ENCODE data around the gene DOCK6.
A peak's percentile ranks its signal among the peaks of the same experiment; 100 is the strongest.
"Not testable (repeated sequence)": the region's sequence is repeated elsewhere in the genome, so short reads cannot be mapped to it uniquely, and the experiment has no call there.

The DOCK6 gene

GRCh38 chr19:11168568-11168967, 93.8 kb downstream of the DOCK6 start:
- no peak for DNase-seq

- DNase-seq, result no peak
These were observed 95.8 kb downstream of the DOCK6 start for GRCh38 chr19:11166281-11167142.

GRCh38 chr19:11165486-11166030, 96.8 kb downstream of the DOCK6 start:
- no peak for DNase-seq

GRCh38 chr19:11164879-11165406, 97.4 kb downstream of the DOCK6 start:
- DNase-seq, result no peak

- no peak for DNase-seq
These were observed 98.0 kb downstream of the DOCK6 start for GRCh38 chr19:11164296-11164695.

- not testable (repeated sequence) for DNase-seq
These were observed 101.9 kb downstream of the DOCK6 start for GRCh38 chr19:11160440-11160768.

DNA sequence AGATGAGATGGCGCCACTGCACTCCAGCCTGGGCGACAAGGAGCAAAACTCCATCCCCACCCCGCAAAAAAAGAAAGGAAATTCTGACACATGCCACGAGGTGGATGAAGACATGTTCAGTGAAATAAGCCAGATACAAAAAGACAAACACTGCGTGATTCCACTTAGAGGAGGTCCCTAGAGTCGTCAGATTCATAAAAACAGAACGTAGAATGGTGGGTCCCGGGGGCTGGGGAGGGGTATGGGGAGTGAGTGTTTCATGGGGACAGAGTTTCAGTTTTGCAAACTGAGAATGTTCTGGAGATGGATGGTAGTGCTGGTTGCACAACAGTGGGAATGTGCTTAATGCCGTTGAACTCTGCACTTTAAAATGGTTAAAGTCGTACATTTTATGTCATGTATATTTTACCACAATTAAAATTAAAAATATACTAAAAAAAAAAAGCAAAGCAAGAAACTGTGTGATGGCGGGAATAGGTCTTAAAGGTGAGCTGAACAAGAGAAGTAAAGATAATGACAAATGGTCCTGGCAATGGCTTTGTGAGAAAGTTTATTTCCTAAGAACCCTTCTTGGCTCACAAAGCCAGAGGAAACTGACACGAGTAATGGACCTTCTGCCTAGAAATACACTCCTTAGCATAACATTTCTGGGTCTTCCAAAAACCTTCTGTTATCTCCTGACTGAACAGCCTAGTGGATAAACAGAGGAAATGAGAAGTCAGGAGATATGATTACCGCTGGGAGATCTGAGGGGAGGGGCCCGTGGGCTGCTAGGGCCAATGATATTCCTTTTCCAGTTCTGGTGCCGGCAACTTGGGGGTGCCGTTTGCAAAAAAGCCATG, 102.5 kb downstream of the DOCK6 start:
- DNase-seq, result no peak

- peak; percentile 82 to 85 for DNase-seq
These were observed 106.8 kb downstream of the DOCK6 start, which contains the start of gene SPC24 for GRCh38 chr19:11155373-11156120. SPC24 (minus strand) TSS chr19:11155782; CDS start chr19:11155776, 6 bp downstream.

GRCh38 chr19:11154683-11155047, 107.7 kb downstream of the DOCK6 start:
- DNase-seq, result no peak

DNA sequence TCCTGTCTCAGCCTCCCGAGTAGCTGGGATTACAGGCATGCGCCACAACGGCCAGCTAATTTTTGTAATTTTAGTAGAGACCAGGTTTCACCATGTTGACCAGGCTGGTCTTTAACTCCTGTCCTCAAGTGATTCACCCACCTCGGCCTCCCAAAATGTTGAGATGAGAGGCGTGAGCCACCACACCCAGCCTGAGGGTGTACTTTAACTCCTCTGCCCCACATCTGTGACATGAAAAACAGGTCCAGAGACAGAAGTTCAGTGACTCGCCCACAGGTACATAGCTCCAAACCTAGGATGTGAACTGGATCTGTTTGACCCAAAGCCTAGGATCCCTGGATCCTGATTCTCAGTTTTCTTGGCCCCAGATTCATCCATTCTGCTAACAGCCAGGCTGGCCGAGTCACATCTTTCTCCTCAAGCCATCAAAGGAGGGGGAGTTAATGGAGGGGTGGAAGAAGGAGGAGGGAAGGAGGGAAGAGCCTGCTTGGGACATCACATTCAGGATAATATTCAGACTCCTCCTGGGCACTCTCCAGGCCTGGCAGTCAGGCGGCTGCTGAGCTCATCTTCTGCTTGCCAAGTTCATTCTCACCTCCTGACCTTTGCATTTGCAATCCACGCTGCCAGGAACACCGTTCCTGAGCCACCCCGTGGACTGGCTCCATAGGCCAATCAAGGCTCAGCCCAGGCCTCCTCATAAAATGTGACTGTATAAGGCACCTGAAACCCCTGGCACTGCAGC, 109.8 kb downstream of the DOCK6 start:
- DNase-seq, result no peak

DNA sequence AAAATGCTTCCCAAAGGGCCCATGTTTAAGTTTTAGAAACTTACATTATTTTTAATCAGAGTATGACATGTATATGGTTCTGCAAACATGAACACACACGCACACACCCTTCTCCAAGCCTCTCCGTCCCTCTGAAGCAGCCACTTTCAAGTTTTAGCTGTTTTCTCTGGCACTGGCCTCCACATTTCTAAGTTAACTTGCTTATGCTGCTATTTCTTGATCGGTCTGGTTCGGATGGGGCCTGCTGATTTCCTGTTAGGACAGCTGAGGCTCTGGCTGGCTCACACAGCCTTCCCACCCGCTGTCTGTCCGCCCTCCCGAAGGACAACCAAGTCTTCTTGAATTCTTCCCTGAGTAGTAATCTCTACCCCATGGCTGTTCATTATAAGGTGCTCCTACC, 111.1 kb downstream of the DOCK6 start:
- no peak for DNase-seq
